HG02852 (cell line): ENCODE results near the gene SLC30A7.

Source experiments
- ATAC-seq: cut with Tn5 transposase; IDR thresholded peaks from one replicate; pipeline ENCODE4 v1.9.1; 2021; ENCODE audit warnings: mild to moderate bottlenecking, moderate library complexity; ENCODE audit not compliant: unreplicated experiment

SLC30A7 gene

DNA sequence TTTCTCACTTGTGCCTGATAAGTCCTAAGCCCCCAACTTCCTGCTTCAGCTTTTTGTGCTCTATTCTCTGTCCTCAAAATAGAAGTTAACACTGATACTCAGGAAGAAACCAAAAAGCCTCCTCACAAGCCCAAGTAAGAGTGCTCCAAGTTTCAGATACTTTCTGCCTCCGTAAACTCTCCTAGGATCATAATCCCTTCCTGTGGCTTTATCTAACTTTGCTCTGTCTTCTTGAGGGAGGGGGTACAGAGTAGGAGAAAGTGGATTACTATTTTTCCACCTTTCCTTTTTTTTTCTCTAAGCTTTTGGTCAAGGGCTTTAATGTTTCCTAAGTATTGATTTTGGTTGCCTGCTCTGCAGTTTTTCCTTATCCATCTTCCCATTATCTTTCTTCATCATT is 75.1 kb downstream of the SLC30A7 start:
- no peak for ATAC-seq

DNA sequence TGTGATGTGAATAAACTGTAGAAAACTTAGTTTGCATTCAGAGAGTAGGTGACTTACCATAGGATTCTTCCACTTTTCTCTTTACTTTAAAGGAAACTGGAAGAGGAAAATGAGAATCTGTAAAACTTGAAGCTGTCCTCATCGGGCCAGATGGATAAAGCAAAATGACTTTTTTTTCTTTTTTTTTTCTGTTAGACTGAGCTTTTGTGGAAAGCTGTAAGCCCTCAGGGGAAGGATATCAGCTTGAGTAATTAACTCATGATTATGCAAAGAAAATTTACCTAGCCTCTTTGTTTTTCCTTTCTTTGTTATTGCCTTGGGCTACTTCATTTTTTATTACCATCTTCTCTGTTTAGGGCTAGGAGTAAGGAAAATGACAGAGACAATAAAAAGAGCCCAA is 76.3 kb downstream of the SLC30A7 start:
- no peak for ATAC-seq

DNA sequence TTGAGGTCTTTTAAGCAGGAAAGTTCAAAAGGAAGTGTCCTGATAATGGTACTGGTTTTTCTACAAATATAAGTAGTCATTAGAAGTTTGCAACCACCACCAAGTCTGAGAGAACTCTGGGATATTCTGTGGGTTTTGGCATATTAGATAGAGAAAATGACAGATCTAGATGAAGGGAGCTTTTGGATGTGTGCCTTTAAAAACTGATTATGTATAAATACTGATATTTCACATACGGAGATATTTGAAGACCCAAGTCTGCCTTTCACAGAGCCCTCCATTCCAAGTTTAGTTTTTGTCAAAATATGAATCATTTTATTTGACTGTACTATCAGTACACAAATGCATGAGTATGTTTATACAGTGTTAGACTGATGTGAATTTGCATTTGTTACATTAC is 81.0 kb downstream of the SLC30A7 start:
- ATAC-seq: no peak

DNA sequence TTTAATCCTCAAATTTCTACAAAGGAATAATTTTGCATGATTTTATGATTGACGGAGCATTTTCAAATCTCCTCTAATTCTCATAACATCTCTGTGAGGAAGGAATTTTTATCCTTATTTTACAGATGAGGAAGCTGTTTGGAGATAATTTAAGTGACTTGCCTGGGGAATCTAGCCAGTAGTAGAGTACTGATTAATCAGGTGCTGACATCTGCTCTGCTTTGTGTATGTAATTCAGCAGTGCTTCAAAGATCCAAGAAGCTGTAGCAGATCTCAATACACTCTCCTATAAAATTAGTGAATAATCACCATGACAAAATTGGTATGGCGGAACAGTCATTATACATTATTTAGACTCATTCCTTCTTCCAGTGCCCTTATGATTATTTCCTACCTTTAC is 83.7 kb downstream of the SLC30A7 start:
- no peak for ATAC-seq

DNA sequence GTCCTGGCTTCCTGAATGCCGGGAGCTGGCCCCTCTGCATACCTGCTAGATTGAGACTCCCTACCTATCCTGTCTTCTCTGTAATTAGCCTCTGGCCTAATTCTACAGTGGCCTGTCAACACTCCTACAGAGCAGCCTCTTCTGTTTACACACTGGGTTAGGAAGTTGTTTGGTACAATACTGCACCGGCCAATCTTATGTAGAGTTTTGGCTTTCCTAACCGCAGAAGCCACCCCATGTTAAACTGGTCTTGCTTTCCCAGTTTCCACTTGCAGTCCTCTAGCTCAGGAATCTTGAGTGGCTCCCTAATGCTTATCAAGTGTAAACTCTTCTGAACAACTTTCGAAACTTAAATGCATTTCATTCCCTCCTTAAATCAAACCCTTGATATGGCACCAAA is 86.9 kb downstream of the SLC30A7 start:
- no peak for ATAC-seq

DNA sequence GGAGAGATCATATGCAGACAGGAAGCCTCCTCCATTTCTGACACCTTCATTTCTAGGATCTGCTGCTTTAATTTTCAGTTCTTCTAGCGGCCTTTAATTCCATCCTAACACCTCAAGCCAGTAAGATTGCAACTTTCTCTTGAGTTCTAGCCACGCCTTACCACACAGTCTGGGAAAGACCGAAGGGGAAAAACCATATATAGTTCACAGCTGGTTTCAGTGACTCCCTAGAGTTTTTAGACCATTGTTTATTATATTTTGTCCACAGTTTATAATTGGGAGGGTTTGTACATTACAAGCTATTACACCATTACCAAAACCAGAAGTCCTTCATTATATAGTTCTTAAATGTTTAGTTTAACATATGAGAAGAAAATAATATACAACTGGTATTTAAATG is 92.2 kb downstream of the SLC30A7 start:
- no peak for ATAC-seq

DNA sequence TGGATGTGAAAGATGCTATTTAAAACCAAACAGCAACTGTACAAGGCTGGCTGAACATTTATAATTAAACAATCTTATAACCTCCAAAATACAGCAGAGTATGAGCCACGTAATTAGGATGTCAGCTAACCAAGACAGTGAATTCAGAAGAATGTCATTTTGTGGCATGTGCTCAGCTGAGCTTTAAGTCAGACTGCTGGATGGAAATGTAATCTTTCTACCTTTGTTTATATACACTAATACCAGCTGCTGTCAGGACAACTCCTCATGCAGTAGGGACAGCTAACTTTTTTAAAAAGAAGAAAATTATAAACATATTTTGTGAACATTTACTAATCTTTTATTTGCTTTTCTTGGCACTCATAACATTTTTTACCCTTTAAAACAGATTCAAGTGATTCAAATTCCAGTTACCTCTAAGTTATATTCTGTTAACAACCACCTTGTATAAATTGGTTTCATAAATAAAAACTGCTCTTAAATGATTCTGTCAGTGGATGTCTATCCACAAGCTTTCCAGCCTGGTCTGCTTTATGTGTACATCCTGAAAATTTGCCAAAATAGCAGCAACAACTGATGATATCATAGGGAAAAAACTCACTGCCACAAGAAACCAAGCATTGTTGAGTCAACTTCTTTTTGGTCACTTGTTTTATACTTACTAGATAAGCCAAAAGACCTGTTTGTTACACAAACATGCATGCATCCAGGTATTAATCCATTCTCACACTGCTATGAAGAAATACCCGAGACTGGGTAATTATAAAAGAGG is 93.6 kb downstream of the SLC30A7 start:
- no peak for ATAC-seq

DNA sequence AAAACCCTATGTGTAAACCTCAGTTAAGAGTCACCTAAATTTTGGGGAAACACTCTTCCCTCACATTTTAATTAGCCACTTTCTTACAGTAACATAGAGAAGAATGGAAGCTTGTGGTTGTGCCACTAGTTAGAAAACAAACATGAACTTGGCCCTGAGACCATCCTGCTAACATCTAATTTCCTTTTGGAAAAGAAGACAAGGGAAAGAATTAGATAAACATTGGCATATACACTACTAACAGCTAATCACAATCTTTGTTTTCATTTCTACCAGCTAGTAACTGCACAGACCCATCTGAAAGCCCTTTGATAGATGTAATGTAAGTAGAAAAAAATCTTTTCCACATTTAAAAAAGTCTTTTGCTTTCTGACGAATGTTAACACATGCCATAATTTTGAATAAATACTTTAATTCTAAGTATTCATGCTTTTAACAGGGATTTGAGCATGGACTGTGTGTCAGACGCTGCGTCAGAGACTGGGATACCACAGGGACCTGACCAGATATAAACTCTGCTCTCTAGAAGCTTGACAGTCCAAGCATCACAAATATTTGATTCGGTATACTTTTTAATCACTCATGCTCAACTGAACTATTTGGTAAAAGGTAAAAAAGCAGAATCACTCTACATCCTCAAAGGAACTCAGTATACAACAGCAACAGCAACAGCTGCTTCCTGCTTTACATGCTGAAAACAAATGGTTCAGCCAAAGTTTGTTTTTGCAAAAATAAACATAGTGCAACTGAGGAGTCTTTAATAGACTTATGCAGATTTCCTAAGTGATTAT is 99.5 kb downstream of the SLC30A7 start:
- no peak for ATAC-seq

DNA sequence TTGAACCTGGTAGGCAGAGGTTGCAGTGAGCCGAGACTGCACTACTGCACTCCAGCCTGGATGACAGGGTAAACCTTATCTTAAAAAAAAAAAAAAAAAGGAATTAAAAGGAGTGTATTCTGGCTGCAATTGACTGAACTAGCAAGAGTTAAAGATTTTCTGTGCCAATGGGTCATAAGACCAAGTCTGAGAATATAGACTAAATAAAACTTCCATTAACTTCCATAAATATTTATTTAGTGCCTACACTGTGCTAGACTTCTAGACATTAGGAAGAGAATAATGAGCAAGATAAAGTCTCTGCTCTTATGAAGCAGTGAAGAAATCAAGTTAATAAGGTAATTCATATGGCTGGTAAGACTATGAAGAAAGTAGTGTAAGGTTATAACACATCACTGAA is 102.5 kb downstream of the SLC30A7 start:
- no peak for ATAC-seq

DNA sequence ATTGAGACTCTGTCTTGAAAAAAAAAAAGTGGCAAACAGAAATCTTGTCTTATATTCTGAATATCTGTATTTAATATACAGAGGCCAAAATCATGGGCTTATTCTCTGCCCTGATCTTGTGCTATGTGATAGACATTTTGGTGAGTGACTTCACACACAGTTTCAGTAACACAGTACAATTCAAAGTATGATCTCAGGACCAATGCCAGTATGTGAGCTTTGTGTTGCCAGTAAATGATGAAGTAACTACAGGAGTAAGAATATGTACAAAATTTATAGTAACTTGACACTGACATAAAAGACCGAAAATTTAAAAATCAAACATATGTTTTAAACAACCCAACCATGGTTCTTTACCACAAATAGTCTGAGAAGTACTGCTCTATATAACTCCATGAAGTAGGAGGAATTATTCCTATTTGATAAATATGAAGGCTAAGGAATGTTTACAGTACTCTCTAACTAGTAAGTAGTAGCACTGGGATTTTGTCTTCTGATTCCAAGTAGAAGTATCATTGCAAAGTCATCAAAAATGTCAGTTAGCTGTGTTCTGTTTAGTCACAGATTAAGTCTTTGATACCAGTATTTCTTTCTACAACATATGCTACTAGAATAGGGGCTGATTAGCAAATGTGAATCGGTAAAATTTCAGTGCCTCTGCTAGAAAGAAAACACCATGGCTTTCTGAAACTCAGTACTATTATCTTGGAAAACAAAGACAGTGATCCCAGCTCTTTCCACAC is 104.4 kb downstream of the SLC30A7 start:
- no peak for ATAC-seq

DNA sequence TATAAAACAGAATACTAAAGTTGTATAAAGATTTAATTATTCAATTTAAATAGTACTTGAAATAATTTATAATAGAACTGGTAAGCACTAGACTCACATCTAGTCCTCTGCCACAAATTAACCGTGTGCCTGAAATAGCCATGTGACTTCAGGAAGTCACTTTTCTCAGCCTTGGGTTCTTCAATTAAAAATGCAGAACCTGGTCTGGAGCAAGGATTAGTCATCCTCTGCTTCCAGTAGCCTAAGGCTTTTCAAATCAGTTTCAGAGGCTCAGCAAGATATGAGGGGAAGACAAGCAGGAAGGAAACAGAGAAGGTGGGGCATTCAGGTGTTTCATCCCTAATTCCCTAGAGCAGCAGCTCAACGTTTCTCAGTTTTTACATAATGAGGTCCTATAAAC is 106.7 kb downstream of the SLC30A7 start:
- ATAC-seq: no peak

DNA sequence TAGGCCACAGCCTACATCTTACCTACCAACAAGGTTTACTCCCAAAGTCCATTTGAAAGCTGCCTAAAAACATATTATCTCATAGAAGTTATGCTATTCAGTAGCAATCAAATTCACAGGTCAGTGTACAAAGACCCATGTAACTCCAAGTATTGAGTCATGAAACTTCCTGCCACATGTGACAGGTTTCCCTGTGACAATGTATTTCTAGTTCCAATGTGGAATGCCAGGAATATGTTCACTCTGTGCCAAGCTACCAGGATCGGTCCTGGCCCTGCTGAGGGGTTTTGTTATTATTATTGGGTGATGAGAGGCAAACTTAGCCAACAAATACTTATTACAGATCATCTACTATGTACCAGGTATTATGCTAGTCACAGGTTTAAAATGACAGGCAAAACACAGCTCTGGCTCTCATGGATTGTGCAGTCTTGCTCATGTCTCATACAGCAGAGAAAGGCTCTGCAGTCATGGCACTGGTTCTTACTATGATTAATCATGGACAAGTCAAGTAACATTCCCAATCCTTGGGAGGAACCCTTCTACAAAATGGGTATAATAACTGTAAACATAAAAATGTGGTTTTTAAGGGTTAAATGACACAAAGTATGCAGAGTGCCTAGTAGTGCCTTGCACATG is 107.2 kb downstream of the SLC30A7 start:
- ATAC-seq: no peak

DNA sequence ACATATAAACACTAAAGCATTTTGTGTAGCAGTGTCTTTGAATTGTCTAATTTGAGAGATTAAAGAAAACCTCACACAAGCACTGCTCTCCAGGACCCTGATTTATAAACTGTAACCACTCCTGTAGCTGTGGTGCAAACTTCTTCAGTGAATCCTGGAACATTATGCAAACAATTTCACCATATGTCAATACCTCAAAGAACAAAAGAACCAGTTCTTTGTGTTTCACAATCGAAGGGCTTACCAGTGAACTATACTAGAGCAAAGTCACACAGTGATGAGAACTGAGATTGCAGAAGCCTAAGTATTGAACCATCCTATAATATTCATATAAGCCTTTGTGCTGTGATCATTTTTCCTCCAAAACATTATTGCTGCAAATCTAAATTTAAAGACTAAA is 108.2 kb downstream of the SLC30A7 start:
- ATAC-seq: peak; percentile 63

DNA sequence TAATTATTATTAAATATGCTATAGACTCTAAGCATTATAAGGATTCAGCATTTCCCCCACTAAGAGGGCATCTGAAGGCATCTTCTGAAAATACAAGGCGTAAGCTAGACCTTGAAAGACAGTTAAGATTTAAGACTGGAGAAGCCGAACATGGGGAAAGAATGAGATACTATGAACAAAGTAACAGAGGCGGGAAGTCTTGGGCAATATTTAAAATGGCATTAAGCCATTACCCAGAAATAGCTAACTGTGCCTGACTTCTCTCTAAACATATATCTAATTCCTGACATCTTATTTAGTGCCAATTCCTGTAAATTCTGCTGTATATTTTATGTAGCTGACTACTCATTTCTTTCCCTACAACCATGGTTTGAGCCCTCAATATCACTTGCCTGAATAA is 108.8 kb downstream of the SLC30A7 start:
- ATAC-seq: no peak

DNA sequence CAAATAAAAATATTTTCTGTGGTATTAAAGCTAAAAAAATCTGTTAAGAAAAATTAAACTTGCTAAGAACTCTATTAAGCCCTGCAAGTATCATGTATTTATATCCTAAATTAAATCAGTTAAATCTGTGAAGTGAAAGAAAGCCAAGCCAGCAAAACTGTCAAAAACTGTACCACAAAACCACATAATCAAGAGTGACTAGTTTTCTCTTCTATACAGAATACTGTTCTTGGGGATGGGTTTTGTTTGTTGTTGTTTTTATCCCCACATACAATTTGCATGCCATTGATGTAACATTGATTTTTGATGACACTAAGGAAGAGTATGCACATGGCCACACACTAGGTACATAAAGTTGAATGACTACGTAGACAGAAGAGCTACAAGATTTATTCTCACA is 109.3 kb downstream of the SLC30A7 start:
- no peak for ATAC-seq

DNA sequence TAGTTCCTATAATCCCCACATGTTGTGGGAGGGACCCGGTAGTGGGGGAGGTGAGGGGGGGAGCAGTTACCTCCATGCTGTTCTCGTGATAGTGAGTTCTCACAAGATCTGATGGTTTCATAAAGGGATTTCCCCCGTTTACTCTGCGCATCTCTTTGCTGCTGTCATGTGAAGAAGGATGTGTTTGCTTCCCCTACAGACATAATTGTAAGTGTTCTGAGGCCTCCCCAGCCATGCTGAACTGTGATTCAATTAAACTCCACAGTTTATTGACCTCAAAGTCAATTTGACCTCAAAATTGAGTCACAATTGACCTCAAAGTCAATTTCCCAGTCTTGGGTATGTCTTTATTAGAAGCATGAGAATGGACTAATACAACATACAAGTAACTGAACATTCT is 110.0 kb downstream of the SLC30A7 start:
- ATAC-seq: no peak

DNA sequence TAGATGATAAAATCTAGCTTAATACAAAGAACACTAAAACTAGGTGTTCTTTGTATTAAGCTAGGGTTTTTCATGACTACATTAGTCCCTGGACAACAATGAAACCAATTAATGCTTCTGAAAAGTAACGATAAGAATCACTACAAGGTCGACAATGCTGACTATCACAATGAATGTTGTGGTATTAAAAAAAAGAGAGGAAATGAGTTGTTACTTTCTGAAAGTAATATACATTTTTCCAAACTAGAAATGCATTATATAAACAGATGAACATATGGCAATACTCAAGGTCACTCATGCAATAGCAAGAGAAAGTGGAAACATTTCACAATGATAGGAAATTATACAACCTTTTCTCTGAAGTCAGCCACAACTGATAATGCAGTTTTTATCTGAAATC is 110.7 kb downstream of the SLC30A7 start:
- ATAC-seq: no peak

DNA sequence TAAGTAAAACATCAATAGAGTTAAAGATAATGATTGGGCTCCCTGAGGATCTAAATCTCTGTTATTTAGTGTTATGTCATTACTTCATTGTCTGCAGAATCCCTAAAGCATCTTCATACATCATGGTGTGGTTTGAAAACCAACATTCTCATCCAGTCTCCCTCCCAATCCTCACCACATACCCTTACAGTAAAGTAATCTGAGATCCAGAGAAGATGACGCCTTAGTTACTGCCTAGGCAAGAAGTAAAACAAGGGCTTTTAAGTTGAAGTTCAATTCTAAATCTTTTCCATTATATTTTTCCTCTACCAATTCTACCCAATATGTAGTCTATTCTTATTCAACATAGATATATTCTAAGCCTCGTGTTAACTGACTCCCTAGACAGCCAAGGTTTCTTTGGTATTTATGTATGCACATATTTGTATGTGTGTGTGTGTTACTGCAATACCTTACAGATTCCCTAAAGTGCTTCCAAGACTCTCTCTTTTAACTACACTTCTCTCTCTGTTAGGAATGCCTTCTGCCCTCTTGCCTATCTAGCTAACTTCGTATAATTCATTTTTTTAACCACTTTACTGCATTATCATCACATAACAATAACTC is 112.4 kb downstream of the SLC30A7 start:
- ATAC-seq: no peak

DNA sequence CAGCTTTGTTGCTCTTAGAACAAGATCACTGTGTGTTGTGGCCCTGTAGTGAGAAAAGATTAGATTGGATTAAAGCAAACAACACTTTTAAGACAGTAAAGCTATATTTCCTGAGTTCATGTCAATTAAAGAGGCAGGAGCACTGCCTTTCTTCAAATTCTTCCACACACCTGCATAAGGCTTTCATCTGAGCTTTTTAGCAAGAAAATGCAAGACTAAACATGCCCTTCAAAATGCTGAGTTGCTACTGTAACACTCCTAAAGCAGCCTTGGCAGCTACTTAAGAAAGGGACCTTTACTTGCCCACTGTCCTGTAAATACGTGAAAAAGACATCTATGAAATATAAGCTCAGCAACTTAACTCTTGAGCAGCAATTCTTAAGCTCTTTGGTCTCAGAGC is 117.9 kb downstream of the SLC30A7 start:
- no peak for ATAC-seq

DNA sequence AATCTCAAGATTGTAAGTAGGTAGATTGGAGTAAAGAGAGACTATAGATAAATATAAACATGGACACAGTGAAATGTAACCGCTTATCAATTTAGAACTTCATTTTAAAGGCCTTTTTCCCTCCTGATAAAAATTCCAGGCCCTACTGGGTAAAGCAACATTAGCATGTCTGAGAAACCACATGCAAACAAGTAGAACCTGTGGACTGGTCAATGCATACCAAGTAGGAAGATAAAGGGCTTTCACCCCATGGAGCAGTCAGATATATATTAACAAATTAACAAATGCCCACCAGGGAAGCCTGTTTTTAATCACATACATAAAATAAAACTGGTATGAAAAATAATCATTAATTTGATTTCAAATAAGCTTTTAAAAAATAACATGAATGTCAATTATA is 121.6 kb downstream of the SLC30A7 start:
- no peak for ATAC-seq

DNA sequence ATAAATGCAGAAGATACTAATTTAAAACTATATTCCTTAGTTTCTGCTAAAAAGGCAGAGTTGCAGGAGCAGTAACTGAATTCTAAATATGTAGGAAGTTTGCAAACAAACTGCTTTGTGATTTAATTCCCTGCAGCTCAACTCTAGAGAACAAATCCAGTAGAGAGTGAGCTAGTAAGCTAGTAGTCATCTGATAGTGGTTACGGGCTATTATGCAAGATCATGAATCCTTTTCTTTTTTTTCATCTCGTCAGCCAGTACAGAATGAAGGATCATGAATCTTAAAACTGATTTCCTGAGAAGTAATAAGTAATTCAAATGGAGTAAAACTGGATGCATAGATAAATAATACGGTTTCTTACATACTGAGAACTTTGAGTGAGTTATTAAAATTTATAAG is 126.4 kb downstream of the SLC30A7 start:
- ATAC-seq: no peak
